ENCODE results near the gene JAKMIP1.

The JAKMIP1 gene

GRCh38 chr4:6088950-6089349, 111.4 kb downstream of the JAKMIP1 start:
- peaks cover 7% of the 10 kb centered on the region for H3K4me1 ChIP-seq (ENCODE audit: control insufficient read depth, insufficient read depth, low read length, poor library complexity, severe bottlenecking)
- DNase-seq, result no peak
- no peaks in the 10 kb centered on the region for H3K9me3 ChIP-seq (ENCODE audit: control insufficient read depth, low read length)
- no peak overlapping the region for H3K27ac ChIP-seq (ENCODE audit: insufficient read depth, low read length, poor library complexity, severe bottlenecking)
- H3K36me3 ChIP-seq (ENCODE audit: control insufficient read depth, insufficient read depth, low read length), result no peaks in the 10 kb centered on the region
- no peak overlapping the region for H3K4me3 ChIP-seq (ENCODE audit: insufficient read depth, low read depth, low read length, poor library complexity, severe bottlenecking)
- H3K27me3 ChIP-seq (replicated peaks; ENCODE audit: control insufficient read depth, insufficient read depth, low read length, poor library complexity, severe bottlenecking), result no peaks in the 10 kb centered on the region

- DNase-seq, result no peak
- Histone ChIP-seq H3K4me1 (ENCODE audit: control insufficient read depth, insufficient read depth, low read length, poor library complexity, severe bottlenecking) (peaks cover 7% of the 10 kb centered on the region), H3K4me3 (ENCODE audit: insufficient read depth, low read depth, low read length, poor library complexity, severe bottlenecking) (no peak overlapping the region), H3K27me3 (replicated peaks; ENCODE audit: control insufficient read depth, insufficient read depth, low read length, poor library complexity, severe bottlenecking) (no peaks in the 10 kb centered on the region), H3K36me3 (ENCODE audit: control insufficient read depth, insufficient read depth, low read length) (no peaks in the 10 kb centered on the region), H3K27ac (ENCODE audit: insufficient read depth, low read length, poor library complexity, severe bottlenecking) (no peak overlapping the region), H3K9me3 (ENCODE audit: control insufficient read depth, low read length) (no peaks in the 10 kb centered on the region)
Observed at GRCh38 chr4:6087669-6088341, 112.5 kb downstream of the JAKMIP1 start.

DNA sequence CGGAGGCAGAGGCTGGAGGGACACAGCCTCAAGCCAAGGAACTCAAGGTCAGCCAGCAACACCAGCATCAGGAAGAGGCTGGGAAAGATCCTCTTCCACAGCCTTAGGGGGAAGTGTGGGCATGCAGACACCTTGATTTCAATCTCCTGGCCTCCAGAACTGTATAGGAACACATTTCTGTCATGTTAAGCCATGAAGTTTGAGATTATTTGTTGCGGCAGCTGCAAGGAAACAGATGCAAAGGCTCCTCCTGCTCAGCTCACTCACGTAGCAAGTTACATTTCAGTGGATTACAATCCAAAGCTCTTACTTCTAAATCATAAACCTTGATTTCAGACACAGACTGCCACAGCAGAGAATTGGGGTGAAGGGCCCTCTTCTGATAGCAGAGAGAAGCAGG, 113.5 kb downstream of the JAKMIP1 start:
- H3K27me3 ChIP-seq (replicated peaks; ENCODE audit: control insufficient read depth, insufficient read depth, low read length, poor library complexity, severe bottlenecking), result no peaks in the 10 kb centered on the region
- no peak overlapping the region for H3K4me3 ChIP-seq (ENCODE audit: insufficient read depth, low read depth, low read length, poor library complexity, severe bottlenecking)
- DNase-seq, result no peak
- no peaks in the 10 kb centered on the region for H3K9me3 ChIP-seq (ENCODE audit: control insufficient read depth, low read length)
- H3K4me1 ChIP-seq (ENCODE audit: control insufficient read depth, insufficient read depth, low read length, poor library complexity, severe bottlenecking), result peaks cover 2% of the 10 kb centered on the region
- H3K27ac ChIP-seq (ENCODE audit: insufficient read depth, low read length, poor library complexity, severe bottlenecking), result no peak overlapping the region
- no peaks in the 10 kb centered on the region for H3K36me3 ChIP-seq (ENCODE audit: control insufficient read depth, insufficient read depth, low read length)

DNA sequence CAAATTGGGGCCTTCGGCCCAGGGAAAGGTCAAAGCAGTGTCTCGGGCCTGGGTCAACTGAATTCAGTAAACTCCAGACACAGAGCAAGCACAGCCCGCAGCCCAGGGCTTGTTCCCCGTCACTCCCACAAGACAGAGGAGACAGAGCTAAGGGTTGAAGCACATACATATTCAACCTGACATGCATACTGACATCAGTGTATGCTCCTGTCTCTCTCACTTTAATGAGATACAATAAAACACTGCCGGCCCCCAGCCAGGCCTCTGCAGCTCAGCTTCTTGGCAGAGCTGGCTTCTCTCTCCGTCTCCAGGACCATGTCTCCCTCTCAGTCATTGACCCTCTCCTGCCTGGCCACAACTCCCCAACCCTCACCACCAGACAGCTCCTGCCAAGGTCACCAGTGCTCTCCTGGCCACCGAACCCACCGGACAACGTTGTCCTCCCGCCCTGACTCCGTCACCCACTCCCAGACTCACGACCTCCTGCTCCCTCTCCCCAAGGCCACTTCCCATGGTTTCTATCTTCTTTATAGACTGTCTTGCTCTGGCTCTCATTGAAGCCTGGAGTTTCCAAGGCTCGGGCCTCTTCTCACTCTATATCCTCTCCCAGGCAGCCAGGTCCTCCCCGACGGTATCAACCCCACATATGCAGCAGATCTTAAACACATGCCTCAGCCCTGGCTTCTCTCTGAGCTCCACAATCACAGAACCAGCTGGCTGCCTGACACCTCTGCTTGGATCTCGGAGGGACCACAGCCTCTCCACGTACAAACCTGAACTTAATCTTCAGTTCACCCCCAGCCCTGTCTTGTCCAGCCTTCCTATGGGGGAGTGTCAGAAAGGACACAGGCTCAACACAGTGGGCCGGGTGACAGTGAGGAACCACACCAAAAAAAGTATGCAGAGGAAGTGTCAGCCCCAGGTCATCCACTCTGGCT, 114.4 kb downstream of the JAKMIP1 start:
- no peak overlapping the region for H3K27ac ChIP-seq (ENCODE audit: insufficient read depth, low read length, poor library complexity, severe bottlenecking)
- no peaks in the 10 kb centered on the region for H3K27me3 ChIP-seq (replicated peaks; ENCODE audit: control insufficient read depth, insufficient read depth, low read length, poor library complexity, severe bottlenecking)
- H3K9me3 ChIP-seq (ENCODE audit: control insufficient read depth, low read length), result no peaks in the 10 kb centered on the region
- no peaks in the 10 kb centered on the region for H3K4me1 ChIP-seq (ENCODE audit: control insufficient read depth, insufficient read depth, low read length, poor library complexity, severe bottlenecking)
- H3K4me3 ChIP-seq (ENCODE audit: insufficient read depth, low read depth, low read length, poor library complexity, severe bottlenecking), result no peak overlapping the region
- H3K36me3 ChIP-seq (ENCODE audit: control insufficient read depth, insufficient read depth, low read length), result peaks cover 4% of the 10 kb centered on the region
- DNase-seq, result no peak

DNA sequence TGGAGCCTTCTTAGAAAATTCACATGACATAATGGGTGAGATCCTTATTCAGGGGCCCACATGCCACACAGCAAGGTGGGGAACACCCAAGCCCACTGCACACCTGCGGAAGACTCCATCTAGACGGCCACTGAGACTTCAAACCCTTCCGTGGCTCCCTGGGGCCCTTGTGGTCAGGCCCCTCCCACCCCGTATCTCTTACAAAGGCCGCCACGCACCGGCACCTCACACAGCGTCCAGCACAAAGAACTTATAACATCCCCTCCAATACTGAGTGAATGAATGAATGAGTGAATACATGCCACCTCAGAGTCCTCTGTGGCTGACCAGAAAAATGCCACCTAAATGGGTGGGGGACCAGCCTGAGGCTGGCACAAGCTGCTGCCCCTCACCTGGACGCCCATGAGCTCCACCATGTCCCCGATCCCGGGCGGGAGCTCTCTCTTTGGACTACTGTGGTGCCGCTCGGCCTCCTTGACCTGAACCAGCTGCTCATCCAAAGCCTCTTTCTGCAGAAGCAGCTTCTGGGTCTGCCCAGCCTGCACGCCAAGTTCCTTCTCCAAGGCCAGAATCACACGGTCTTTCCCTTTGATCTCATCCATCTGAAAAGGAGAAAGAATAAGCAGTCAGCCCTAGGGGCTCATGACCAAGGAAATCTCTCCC, 115.2 kb downstream of the JAKMIP1 start:
- no peak for DNase-seq
- H3K36me3 ChIP-seq (ENCODE audit: control insufficient read depth, insufficient read depth, low read length), result peaks cover 4% of the 10 kb centered on the region
- H3K4me3 ChIP-seq (ENCODE audit: insufficient read depth, low read depth, low read length, poor library complexity, severe bottlenecking), result no peak overlapping the region
- H3K27me3 ChIP-seq (replicated peaks; ENCODE audit: control insufficient read depth, insufficient read depth, low read length, poor library complexity, severe bottlenecking), result no peaks in the 10 kb centered on the region
- H3K4me1 ChIP-seq (ENCODE audit: control insufficient read depth, insufficient read depth, low read length, poor library complexity, severe bottlenecking), result no peaks in the 10 kb centered on the region
- H3K9me3 ChIP-seq (ENCODE audit: control insufficient read depth, low read length), result no peaks in the 10 kb centered on the region
- H3K27ac ChIP-seq (ENCODE audit: insufficient read depth, low read length, poor library complexity, severe bottlenecking), result no peak overlapping the region

DNA sequence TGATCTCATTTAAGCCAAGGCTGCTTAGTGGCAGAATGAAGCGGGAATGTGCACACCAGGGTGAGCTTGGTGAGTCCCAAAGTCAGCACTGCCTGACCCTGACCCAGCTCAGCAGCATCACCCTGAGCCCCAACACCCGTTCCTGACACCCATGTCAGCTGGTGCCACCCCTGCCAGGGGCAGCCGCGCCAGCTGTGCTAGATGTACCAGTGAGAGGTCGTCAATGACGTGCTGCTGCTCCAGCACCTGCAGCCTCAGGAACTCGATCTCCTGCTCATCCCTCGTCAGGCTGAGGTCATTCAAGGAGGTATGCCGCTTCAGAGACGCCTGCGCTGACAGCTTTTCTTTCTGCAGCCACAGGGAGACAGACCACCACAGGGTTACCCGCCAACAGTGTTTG, 120.4 kb downstream of the JAKMIP1 start:
- Histone ChIP-seq H3K4me3 (ENCODE audit: insufficient read depth, low read depth, low read length, poor library complexity, severe bottlenecking) (no peak overlapping the region), H3K4me1 (ENCODE audit: control insufficient read depth, insufficient read depth, low read length, poor library complexity, severe bottlenecking) (no peaks in the 10 kb centered on the region), H3K36me3 (ENCODE audit: control insufficient read depth, insufficient read depth, low read length) (peaks cover 4% of the 10 kb centered on the region), H3K27ac (ENCODE audit: insufficient read depth, low read length, poor library complexity, severe bottlenecking) (no peak overlapping the region), H3K9me3 (ENCODE audit: control insufficient read depth, low read length) (no peaks in the 10 kb centered on the region), H3K27me3 (replicated peaks; ENCODE audit: control insufficient read depth, insufficient read depth, low read length, poor library complexity, severe bottlenecking) (no peaks in the 10 kb centered on the region)
- DNase-seq, result no peak

DNA sequence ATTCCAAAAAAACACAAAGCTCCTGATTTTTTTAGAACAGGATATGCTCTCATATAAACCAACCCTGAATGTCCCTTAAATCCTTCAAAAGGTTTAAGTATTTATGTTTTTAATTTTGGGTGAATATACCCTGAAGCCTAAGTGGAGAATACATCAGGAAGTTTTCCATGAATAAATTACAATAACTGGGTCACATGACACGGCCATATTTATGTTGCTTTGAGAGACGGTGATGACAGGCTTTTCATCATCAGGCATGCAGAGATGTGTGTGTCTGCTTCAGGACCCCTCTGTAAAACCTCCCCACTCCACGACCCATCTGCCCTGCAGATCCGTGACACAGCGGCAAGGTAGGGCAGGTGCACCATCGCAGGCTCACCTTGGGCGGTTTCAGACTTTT, 121.8 kb downstream of the JAKMIP1 start:
- Histone ChIP-seq H3K27me3 (replicated peaks; ENCODE audit: control insufficient read depth, insufficient read depth, low read length, poor library complexity, severe bottlenecking) (no peaks in the 10 kb centered on the region), H3K4me1 (ENCODE audit: control insufficient read depth, insufficient read depth, low read length, poor library complexity, severe bottlenecking) (no peaks in the 10 kb centered on the region), H3K9me3 (ENCODE audit: control insufficient read depth, low read length) (no peaks in the 10 kb centered on the region), H3K4me3 (ENCODE audit: insufficient read depth, low read depth, low read length, poor library complexity, severe bottlenecking) (no peak overlapping the region), H3K27ac (ENCODE audit: insufficient read depth, low read length, poor library complexity, severe bottlenecking) (no peak overlapping the region), H3K36me3 (ENCODE audit: control insufficient read depth, insufficient read depth, low read length) (peaks cover 4% of the 10 kb centered on the region)
- no peak for DNase-seq

DNA sequence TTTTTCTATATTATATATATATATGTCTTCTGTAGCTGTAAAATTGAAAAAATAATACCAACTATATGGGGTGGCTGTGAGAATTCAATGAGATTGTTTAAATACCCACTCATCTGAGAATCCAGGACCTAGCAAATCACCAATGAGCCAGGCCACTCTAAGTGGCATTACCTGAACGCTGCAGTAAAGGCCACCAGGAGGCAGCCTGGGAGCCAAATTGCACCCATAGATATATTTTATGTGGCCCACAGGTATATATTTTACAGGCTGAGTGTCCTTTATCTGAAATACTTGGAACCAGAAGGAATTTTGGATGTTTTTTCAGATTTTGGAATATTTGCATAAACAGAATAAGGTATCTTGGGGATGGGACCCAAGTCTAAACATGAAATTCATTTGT, 124.0 kb downstream of the JAKMIP1 start:
- DNase-seq, result no peak
- no peak overlapping the region for H3K27ac ChIP-seq (ENCODE audit: insufficient read depth, low read length, poor library complexity, severe bottlenecking)
- H3K27me3 ChIP-seq (replicated peaks; ENCODE audit: control insufficient read depth, insufficient read depth, low read length, poor library complexity, severe bottlenecking), result no peaks in the 10 kb centered on the region
- peaks cover 3% of the 10 kb centered on the region for H3K36me3 ChIP-seq (ENCODE audit: control insufficient read depth, insufficient read depth, low read length)
- no peaks in the 10 kb centered on the region for H3K4me1 ChIP-seq (ENCODE audit: control insufficient read depth, insufficient read depth, low read length, poor library complexity, severe bottlenecking)
- H3K4me3 ChIP-seq (ENCODE audit: insufficient read depth, low read depth, low read length, poor library complexity, severe bottlenecking), result no peak overlapping the region
- no peaks in the 10 kb centered on the region for H3K9me3 ChIP-seq (ENCODE audit: control insufficient read depth, low read length)

DNA sequence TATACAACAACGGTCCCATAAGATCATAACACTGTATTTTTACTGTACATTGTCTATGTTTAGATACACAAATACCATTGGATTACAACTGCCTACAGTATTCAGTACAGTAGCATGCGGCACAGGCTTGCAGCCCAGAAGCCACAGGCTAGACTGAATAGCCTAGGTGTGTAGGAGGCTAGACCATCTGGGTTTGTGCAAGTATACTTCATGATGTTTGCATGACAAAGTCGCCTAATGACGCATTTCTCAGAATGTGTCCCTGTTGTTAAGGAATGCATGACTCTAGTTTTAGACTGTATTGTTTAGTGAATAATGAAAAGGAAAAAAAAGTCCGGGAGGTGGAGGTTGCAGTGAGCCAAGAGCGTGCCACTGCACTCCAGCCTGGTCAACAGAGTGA, 125.6 kb downstream of the JAKMIP1 start:
- Histone ChIP-seq H3K4me3 (ENCODE audit: insufficient read depth, low read depth, low read length, poor library complexity, severe bottlenecking) (no peak overlapping the region), H3K27ac (ENCODE audit: insufficient read depth, low read length, poor library complexity, severe bottlenecking) (no peak overlapping the region), H3K9me3 (ENCODE audit: control insufficient read depth, low read length) (no peaks in the 10 kb centered on the region), H3K27me3 (replicated peaks; ENCODE audit: control insufficient read depth, insufficient read depth, low read length, poor library complexity, severe bottlenecking) (no peaks in the 10 kb centered on the region), H3K4me1 (ENCODE audit: control insufficient read depth, insufficient read depth, low read length, poor library complexity, severe bottlenecking) (no peaks in the 10 kb centered on the region), H3K36me3 (ENCODE audit: control insufficient read depth, insufficient read depth, low read length) (no peaks in the 10 kb centered on the region)
- DNase-seq, result no peak

All from effector memory CD4-positive, alpha-beta T cell (primary cell).